GF-D8 (cell line): ENCODE results near the gene CRACR2B.

ENCODE experiments used
- DNase-seq: peaks from one replicate; lab custom pipeline; 2025; lab: John Stamatoyannopoulos, UW

Gene CRACR2B

GRCh38 chr11:811446-812245 is 16.1 kb upstream of the CRACR2B start:
- no peak for DNase-seq

GRCh38 chr11:812390-812789 is 15.3 kb upstream of the CRACR2B start:
- DNase-seq, result no peak

- no peak for DNase-seq
Measured at GRCh38 chr11:813072-813455, 14.7 kb upstream of the CRACR2B start.

GRCh38 chr11:813456-814096 is 14.1 kb upstream of the CRACR2B start:
- no peak for DNase-seq

- DNase-seq, result no peak
Measured at GRCh38 chr11:815675-816432, 11.9 kb upstream of the CRACR2B start.

GRCh38 chr11:816433-816779 is 11.3 kb upstream of the CRACR2B start:
- DNase-seq, result no peak

- no peak for DNase-seq
Measured at GRCh38 chr11:818396-819128, 9.2 kb upstream of the CRACR2B start, which contains the start of gene PNPLA2. PNPLA2 (plus strand) TSS chr11:818914; CDS start chr11:819719, 805 bp downstream.

- peak; percentile 38 for DNase-seq
Measured at GRCh38 chr11:819129-819931, 8.4 kb upstream of the CRACR2B start.

GRCh38 chr11:819943-820649 is 7.6 kb upstream of the CRACR2B start:
- peak; percentile 63 for DNase-seq

GRCh38 chr11:820655-821511 is 6.8 kb upstream of the CRACR2B start:
- DNase-seq, result no peak

- peak; percentile 60 for DNase-seq
Measured at GRCh38 chr11:821512-822371, 6.0 kb upstream of the CRACR2B start.

- DNase-seq, result no peak
Measured at GRCh38 chr11:823441-824291, 4.1 kb upstream of the CRACR2B start.

- DNase-seq, result no peak
Measured at GRCh38 chr11:824292-824880, 3.3 kb upstream of the CRACR2B start.

GRCh38 chr11:824942-825341 is 2.8 kb upstream of the CRACR2B start:
- DNase-seq, result no peak

- no peak for DNase-seq
Measured at GRCh38 chr11:825366-826226, 2.1 kb upstream of the CRACR2B start.

- no peak for DNase-seq
Measured at GRCh38 chr11:826227-826621, 1.5 kb upstream of the CRACR2B start.

- DNase-seq, result no peak
Measured at GRCh38 chr11:826836-827145, 928 bp upstream of the CRACR2B start.
